ENCODE results near the gene DHRS11. TPM values are rescaled to one million over a fixed set of nuclear protein-coding genes. Genes with fewer than 3 reads are reported as not detected.

DHRS11 gene
- total RNA-seq, 1 donor from 2014 or later: 30.0 TPM

- peak; percentile 23 for TF ChIP-seq CTCF (conservative IDR thresholded peaks at IDR 0.05)
- Mint-ChIP-seq H3K27me3 (no peaks in the 10 kb centered on the region), H3K27ac (peak overlapping the region; percentile 94), H3K4me3 (peak overlapping the region; percentile 94), H3K4me1 (ENCODE audit: unreplicated experiment) (peaks cover 20% of the 10 kb centered on the region), H3K36me3 (peaks cover 7% of the 10 kb centered on the region), H3K9me3 (no peaks in the 10 kb centered on the region)
- peak; percentile 99 for DNase-seq (ENCODE audit: extremely low spot score, unreplicated experiment)
Observed at GRCh38 chr17:36545465-36546417, 45.9 kb upstream of the DHRS11 start.

DNA sequence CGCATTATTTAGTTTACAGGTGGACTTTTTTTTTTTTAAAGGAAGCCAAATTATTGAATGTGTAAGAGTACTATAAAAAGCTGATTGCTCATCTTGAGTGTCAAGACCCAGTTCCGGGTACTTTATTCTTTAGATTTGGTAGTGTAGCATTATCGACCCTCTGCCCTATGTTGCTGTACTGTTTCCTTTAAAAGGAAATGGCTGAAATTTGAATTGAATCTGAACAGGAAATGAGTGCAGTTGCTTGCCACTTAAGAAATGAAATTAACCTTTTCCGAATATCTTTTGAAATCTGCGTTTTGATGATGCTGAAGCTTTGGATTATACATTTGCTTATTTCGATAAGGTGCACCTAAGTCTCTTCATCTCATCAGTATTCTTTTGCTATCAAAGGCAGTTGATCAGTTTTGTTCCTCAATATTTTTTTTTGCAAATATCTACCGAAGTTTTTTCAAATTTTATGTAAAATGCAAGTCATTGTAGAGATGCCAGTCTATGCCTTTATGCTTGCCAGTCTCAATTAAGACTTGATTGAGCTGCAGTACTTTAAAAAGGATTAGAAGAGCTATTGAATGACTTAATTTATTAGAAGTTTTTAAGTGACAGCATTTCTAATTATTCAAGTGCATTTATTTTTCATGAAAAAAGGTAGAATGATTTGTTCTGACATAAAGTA, 45.1 kb upstream of the DHRS11 start:
- Mint-ChIP-seq H3K4me1 (ENCODE audit: unreplicated experiment) (peaks cover 22% of the 10 kb centered on the region), H3K27ac (peak overlapping the region; percentile 94), H3K36me3 (peaks cover 9% of the 10 kb centered on the region), H3K9me3 (no peaks in the 10 kb centered on the region), H3K4me3 (peak overlapping the region; percentile 94), H3K27me3 (no peaks in the 10 kb centered on the region)
- TF ChIP-seq CTCF (conservative IDR thresholded peaks at IDR 0.05): no peak
- DNase-seq (ENCODE audit: extremely low spot score, unreplicated experiment): no peak

DNA sequence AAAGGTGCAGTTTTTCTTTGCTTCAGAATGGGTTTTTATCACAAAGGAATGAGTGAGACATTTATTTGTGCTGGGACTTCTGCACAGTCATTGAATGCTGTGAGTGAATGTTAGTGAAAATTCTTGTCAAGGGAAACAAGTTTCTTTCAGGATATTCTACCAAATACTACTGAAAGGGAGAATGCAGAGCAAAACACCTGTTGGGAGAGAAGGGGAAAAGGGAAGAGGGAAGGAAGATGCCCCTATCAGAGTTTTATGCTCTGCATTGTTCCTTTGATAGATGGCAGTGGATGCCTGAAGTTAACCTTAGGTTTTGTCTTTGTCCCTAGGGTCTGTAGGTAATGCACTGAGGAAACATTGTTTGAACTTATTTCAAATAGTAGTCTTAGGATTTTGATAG, 43.9 kb upstream of the DHRS11 start:
- peak overlapping the region; percentile 94 for H3K4me3 Mint-ChIP-seq
- TF ChIP-seq CTCF (conservative IDR thresholded peaks at IDR 0.05): no peak
- no peaks in the 10 kb centered on the region for H3K9me3 Mint-ChIP-seq
- DNase-seq (ENCODE audit: extremely low spot score, unreplicated experiment): no peak
- H3K27ac Mint-ChIP-seq: peak overlapping the region; percentile 94
- H3K4me1 Mint-ChIP-seq (ENCODE audit: unreplicated experiment): peaks cover 26% of the 10 kb centered on the region
- peaks cover 9% of the 10 kb centered on the region for H3K36me3 Mint-ChIP-seq
- no peaks in the 10 kb centered on the region for H3K27me3 Mint-ChIP-seq

GRCh38 chr17:36550491-36551417, 40.9 kb upstream of the DHRS11 start:
- H3K4me1 Mint-ChIP-seq (ENCODE audit: unreplicated experiment): peaks cover 22% of the 10 kb centered on the region
- no peak for DNase-seq (ENCODE audit: extremely low spot score, unreplicated experiment)
- no peak overlapping the region for H3K4me3 Mint-ChIP-seq
- no peak for TF ChIP-seq CTCF (conservative IDR thresholded peaks at IDR 0.05)
- no peaks in the 10 kb centered on the region for H3K27me3 Mint-ChIP-seq
- H3K9me3 Mint-ChIP-seq: no peaks in the 10 kb centered on the region
- peaks cover 11% of the 10 kb centered on the region for H3K36me3 Mint-ChIP-seq
- peak overlapping the region; percentile 64 for H3K27ac Mint-ChIP-seq

DNA sequence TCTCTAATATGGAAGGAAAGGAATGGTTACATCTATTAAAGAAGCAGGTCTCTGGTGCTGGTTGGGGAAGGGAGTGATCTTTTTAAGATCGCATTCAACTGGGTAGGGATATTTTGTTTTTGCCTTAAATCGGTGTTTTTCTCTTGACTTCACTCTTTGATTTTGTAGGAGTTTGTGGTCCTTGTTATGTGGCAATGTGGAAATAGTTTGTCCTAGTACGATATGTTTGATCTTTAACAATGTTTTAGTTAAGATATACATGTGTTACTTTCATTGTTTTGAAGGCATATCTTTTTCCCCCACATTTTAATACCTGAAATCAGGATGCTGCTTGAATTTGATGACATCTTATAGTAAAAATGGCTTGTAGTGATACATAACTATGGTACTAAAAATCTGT, 38.2 kb upstream of the DHRS11 start:
- Mint-ChIP-seq H3K4me1 (ENCODE audit: unreplicated experiment) (peaks cover 11% of the 10 kb centered on the region), H3K27me3 (no peaks in the 10 kb centered on the region), H3K4me3 (no peak overlapping the region), H3K27ac (peak overlapping the region; percentile 30), H3K36me3 (peaks cover 21% of the 10 kb centered on the region), H3K9me3 (no peaks in the 10 kb centered on the region)
- TF ChIP-seq CTCF (conservative IDR thresholded peaks at IDR 0.05): no peak
- no peak for DNase-seq (ENCODE audit: extremely low spot score, unreplicated experiment)

All from type B pancreatic cell (in vitro differentiated cells).